Pancreas (tissue), 10 donors: ENCODE data around the gene ELK1. TPM values are rescaled to one million over a fixed set of nuclear protein-coding genes. Genes with fewer than 3 reads are reported as not detected.

Experiments
- ATAC-seq, 4 donors: fragments of 200-7000 bp; cut with Tn5 transposase; one replicate each; pipeline versions ENCODE4 v1.8.0 to v1.9.1; 2020; ENCODE audit warnings: mild to moderate bottlenecking in 4 of 4, moderate library complexity in 4 of 4
- DNase-seq, 6 donors: peaks; one replicate each; pipeline ENCODE4 v3.0.0-alpha.2; 2020
- FAIRE-seq: peaks from 2 replicates; lab custom pipeline; 2012; peaks lifted over from hg19 to GRCh38; lab: Jason Lieb, UNC
- H3K27ac ChIP-seq, 4 donors: fragments of 200-600 bp; sonication (generic); 1 replicate in 3 of 4; 2 replicates in 1 of 4; pipeline versions ENCODE4 v1.5.0 to v1.8.0; 2020
- H3K27me3 ChIP-seq, 4 donors: fragments of 200-600 bp; one replicate each; pipeline ENCODE4 v1.8.0; 2021
- H3K36me3 ChIP-seq, 3 donors: fragments of 200-600 bp; sonication (generic) in 1 of 3; one replicate each; pipeline versions ENCODE4 v1.5.0 to v1.8.0; 2020 to 2021
- H3K4me1 ChIP-seq, 3 donors: fragments of 200-600 bp; one replicate each; pipeline ENCODE4 v1.8.0; 2021
- H3K4me3 ChIP-seq, 4 donors: fragments of 200-600 bp; sonication (generic) in 2 of 4; one replicate each; pipeline versions ENCODE4 v1.5.0 to v1.8.0; 2020 to 2021
- H3K9me3 ChIP-seq, 4 donors: fragments of 200-600 bp; one replicate each; pipeline ENCODE4 v1.8.0; 2021
- CTCF ChIP-seq, 4 donors: fragments of 200-600 bp; sonication (generic) in 3 of 4; IDR thresholded peaks; one replicate each; pipeline versions ENCODE4 v1.5.0 to v1.8.0; 2021; ENCODE audit warnings: antibody characterized with exemption in 4 of 4
- WGBS, 2 donors: extraction: QIAGEN DNeasy Blood & Tissue Kit; methylation state at CpG; one replicate each; pipeline ENCODE4 v1.1.7; 2013; 5-methylcytosine and 5-hydroxymethylcytosine counted together
- intact Hi-C, 3 donors: fragments of 100-400 bp; cut with DNase I; formaldehyde crosslinking; loops; one replicate each; pipeline versions ENCODE4 v1.11.1 to v1.14.2; 2022
- microRNA-seq, 2 donors: library from miRNA; unstranded; fragments of <30 nt; microRNA quantifications; one replicate each; pipeline versions ENCODE4 to v1.1.0, GENCODE V29; 2019 to 2020
- polyA plus RNA-seq, 2 donors: library from polyadenylated mRNA; stranded (reverse); fragments of 200-250 nt; gene quantifications; one replicate each; pipeline ENCODE4 v1.2.3, GENCODE V29; 2013
- total RNA-seq, 6 donors: library from RNA; stranded (reverse); fragmentation: NEBNext Ultra II Directional in 4 of 6; extraction: Animal tissue kit (Norgen Biotek cat#: 25700) in 4 of 6; gene quantifications; one replicate each; pipeline versions ENCODE4 v1.2.1 to v1.2.4, GENCODE V29; 2021 to 2023
- donor health status: healthy with polysubstance abuse.
- donor health status: DM: no; HTN: no; CAD: no; lungs with moderate emphysema.
- donor health status: DM: no; HTN: no; CAD: no.
- donor health status: control.
- donor health status: control.
- donor health status: Bipolar disorder and iron deficiency.
- donor health status: DM: yes; HTN: yes; CAD: no.
- donor health status: DM: no; HTN: no; CAD: no.
- donor health status: DM: no; HTN: no; CAD: no.
- donor health status: DM: yes; HTN: yes; CAD: no.

Gene ELK1
- total and polyA plus RNA-seq, 8 donors = 5.8 to 14.6 (median 10.2) TPM

- Histone ChIP-seq H3K27me3 (peaks cover 0 to 4% (median 0%) of the 10 kb centered on the region in 4 donors), H3K9me3 (no peaks in the 10 kb centered on the region), H3K4me1 (no peaks in the 10 kb centered on the region), H3K4me3 (no peak overlapping the region), H3K36me3 (no peaks in the 10 kb centered on the region), H3K27ac (no peak overlapping the region)
- no peak for FAIRE-seq
- no peak for DNase-seq
- 31 to 55% methylated on average over 4 of the region's 4 CpGs for WGBS, 2 donors
- ATAC-seq = peak in 1 of 4 donors; percentile 20
- intact Hi-C loops = no loop called here
- no peak for TF ChIP-seq CTCF (IDR thresholded peaks at IDR 0.05)
Measured at GRCh38 chrX:47587091-47587891, 63.1 kb downstream of the ELK1 start.

- Histone ChIP-seq H3K9me3 (no peaks in the 10 kb centered on the region), H3K4me3 (no peak overlapping the region), H3K27ac (no peak overlapping the region), H3K36me3 (no peaks in the 10 kb centered on the region), H3K27me3 (peaks cover 0 to 4% (median 0%) of the 10 kb centered on the region in 4 donors), H3K4me1 (no peaks in the 10 kb centered on the region)
- no peak for TF ChIP-seq CTCF (IDR thresholded peaks at IDR 0.05)
- 58 to 62% methylated on average over 11 of the region's 11 CpGs for WGBS, 2 donors
- ATAC-seq (no peak), FAIRE-seq (no peak), DNase-seq (no peak)
- intact Hi-C loops = no loop called here
Measured at GRCh38 chrX:47586043-47586787, 64.1 kb downstream of the ELK1 start.

Small RNAs within 50 kb of the gene (microRNA-seq; reads per million reads assigned to microRNA genes)
- gene MIR4769 = 0 reads per million in 2 donors

Other genes with a start within 250 kb of the ELK1 start
- gene ZNF41, start 167.3 kb downstream of the ELK1 start, total RNA-seq = 1 to 10 TPM; 2.3 to 6.7 (median 3.4) TPM
- gene ZNF41, start 167.3 kb downstream of the ELK1 start, polyA plus RNA-seq = 1 to 10 TPM; 1.8 to 4.7 TPM
- gene ARAF, start 89.4 kb downstream of the ELK1 start, total RNA-seq = 10 to 100 TPM; 32.9 to 52.0 (median 40.5) TPM
- 10 to 100 TPM; 61.5 to 78.7 TPM for gene ARAF, start 89.4 kb downstream of the ELK1 start, polyA plus RNA-seq
- 100 to 1,000 TPM in 2 of 6 donors, 10 to 100 TPM in 4; 11.5 to 292 (median 53.4) TPM for gene TIMP1, start 68.1 kb downstream of the ELK1 start, total RNA-seq
- 100 to 1,000 TPM; 143 to 175 TPM for gene TIMP1, start 68.1 kb downstream of the ELK1 start, polyA plus RNA-seq
- gene SYN1, start 30.7 kb downstream of the ELK1 start, total RNA-seq = 1 to 10 TPM in 3 of 6 donors, under 1 TPM in 3; 0.47 to 2.4 (median 0.89) TPM
- gene SYN1, start 30.7 kb downstream of the ELK1 start, polyA plus RNA-seq = 10 to 100 TPM in 1 of 2 donors, 1 to 10 TPM in 1; 2.9 to 10.3 TPM
- gene CFP, start 20.6 kb downstream of the ELK1 start, total RNA-seq = 1 to 10 TPM in 3 of 6 donors, under 1 TPM in 3; 0.31 to 2.3 (median 0.95) TPM
- gene CFP, start 20.6 kb downstream of the ELK1 start, polyA plus RNA-seq = 1 to 10 TPM; 2.5 to 4.1 TPM
- 10 to 100 TPM; 39.1 to 71.0 (median 61.5) TPM for gene UXT, start 8.6 kb upstream of the ELK1 start, total RNA-seq
- 100 to 1,000 TPM in 1 of 2 donors, 10 to 100 TPM in 1; 56.4 to 113 TPM for gene UXT, start 8.6 kb upstream of the ELK1 start, polyA plus RNA-seq
- 1 to 10 TPM; 2.1 to 5.8 (median 3.0) TPM for gene ZNF81, start 186.3 kb upstream of the ELK1 start, total RNA-seq
- gene ZNF81, start 186.3 kb upstream of the ELK1 start, polyA plus RNA-seq = 1 to 10 TPM; 1.5 to 2.5 TPM